Activated CD4-positive, alpha-beta memory T cell treated with anti-CD3 and anti-CD28 coated beads, Interleukin-2, amount 10 ng/mL, durations not matched to agents 7 days and 5 days (primary cell): ENCODE data around the gene MMD2. TPM values are rescaled to one million over a fixed set of nuclear protein-coding genes. Genes with fewer than 3 reads are reported as not detected.
"Not testable (repeated sequence)": the region's sequence is repeated elsewhere in the genome, so short reads cannot be mapped to it uniquely, and the experiment has no call there.

Experiments
- CTCF ChIA-PET: fragments of 350-600 bp; sonication (Branson Sonifier 250); formaldehyde crosslinking; loops from one replicate; lab custom pipeline; 2021; ENCODE audit warnings: antibody characterized with exemption, inconsistent platforms; lab: Charles Lee
- POLR2A ChIA-PET: fragments of 350-600 bp; sonication (Branson Sonifier 250); formaldehyde crosslinking; loops from one replicate; lab custom pipeline; 2021; ENCODE audit warnings: antibody characterized with exemption; lab: Charles Lee
- DNase-seq: peaks from one replicate; pipeline ENCODE4 v3.0.0-alpha.2; 2020
- H3K27ac Mint-ChIP-seq: one replicate; pipeline ENCODE4 v1.8.0; 2021; ENCODE audit warnings: mild to moderate bottlenecking, mixed read lengths
- H3K27me3 Mint-ChIP-seq: one replicate; pipeline ENCODE4 v1.8.0; 2021; ENCODE audit warnings: mixed read lengths
- H3K36me3 Mint-ChIP-seq: one replicate; pipeline ENCODE4 v1.8.0; 2021; ENCODE audit warnings: low read depth, mixed read lengths
- H3K4me1 Mint-ChIP-seq: one replicate; pipeline ENCODE4 v1.8.0; 2021; ENCODE audit warnings: mixed read lengths
- H3K4me3 Mint-ChIP-seq: one replicate; pipeline ENCODE4 v1.8.0; 2021; ENCODE audit warnings: mild to moderate bottlenecking, mixed read lengths
- H3K9me3 Mint-ChIP-seq: one replicate; pipeline ENCODE4 v1.8.0; 2021; ENCODE audit warnings: mixed read lengths
- total RNA-seq, 2 experiments: library from RNA; stranded (reverse); gene quantifications; one replicate each; pipeline ENCODE4 v1.2.3, GENCODE V29; 2021

The MMD2 gene
- total RNA-seq, 2 experiments from 2014 or later: not detected

GRCh38 chr7:4975626-4976025, 16.6 kb upstream of the MMD2 start:
- not testable (repeated sequence) for H3K27me3 Mint-ChIP-seq, DNase-seq, H3K9me3 Mint-ChIP-seq, H3K27ac Mint-ChIP-seq
- ChIA-PET POLR2A (interaction anchor here (1.1 kb wide), 1 partner anchor 70 kb away, joined by 4 read pairs; the partner anchor contains the start of gene RBAK), CTCF (interaction anchor here (3.5 kb wide), 1 partner anchor 110 kb away, joined by 60 read pairs; no protein-coding TSS in a partner anchor)
- H3K4me1 Mint-ChIP-seq: peaks cover 19% of the 10 kb centered on the region
- peak overlapping the region; percentile 48 for H3K4me3 Mint-ChIP-seq
- peaks cover 49% of the 10 kb centered on the region for H3K36me3 Mint-ChIP-seq

GRCh38 chr7:4973728-4974198, 14.8 kb upstream of the MMD2 start:
- POLR2A ChIA-PET: interaction anchor here (0.6 to 1.3 kb wide), 7 partner anchors 72 to 216 kb away, joined by 3 to 9 read pairs (median 4); partner anchors contain the start of genes AP5Z1, RBAK and WIPI2
- Mint-ChIP-seq H3K27me3 (no peaks in the 10 kb centered on the region), H3K4me3 (peak overlapping the region; percentile 97), H3K36me3 (peaks cover 31% of the 10 kb centered on the region), H3K4me1 (peaks cover 19% of the 10 kb centered on the region), H3K9me3 (no peaks in the 10 kb centered on the region), H3K27ac (peak overlapping the region; percentile 91)
- DNase-seq: peak; percentile 94
- CTCF ChIA-PET: interaction anchor here (0.5 to 3.5 kb wide), 53 partner anchors 8 to 849 kb away, joined by 3 to 60 read pairs (median 4); partner anchors contain the start of genes AP5Z1, RADIL and RBAK

GRCh38 chr7:4972446-4972845, 13.5 kb upstream of the MMD2 start:
- H3K9me3 Mint-ChIP-seq, DNase-seq, H3K27me3 Mint-ChIP-seq, H3K27ac Mint-ChIP-seq, H3K4me3 Mint-ChIP-seq: not testable (repeated sequence)
- POLR2A ChIA-PET: interaction anchor here (1.2 kb wide), 1 partner anchor 197 kb away, joined by 5 read pairs; the partner anchor contains the start of gene AP5Z1
- Mint-ChIP-seq H3K36me3 (peaks cover 19% of the 10 kb centered on the region), H3K4me1 (peaks cover 18% of the 10 kb centered on the region)
- CTCF ChIA-PET: interaction anchor here (0.7 to 3.5 kb wide), 2 partner anchors 113 to 281 kb away, joined by 4 to 60 read pairs; no protein-coding TSS in a partner anchor

- Mint-ChIP-seq H3K4me3 (no peak overlapping the region), H3K27me3 (peaks cover 2% of the 10 kb centered on the region), H3K27ac (no peak overlapping the region), H3K4me1 (no peaks in the 10 kb centered on the region), H3K9me3 (no peaks in the 10 kb centered on the region), H3K36me3 (no peaks in the 10 kb centered on the region)
- CTCF ChIA-PET: interaction anchor here (1.2 kb wide), 1 partner anchor 9 kb away, joined by 4 read pairs; no protein-coding TSS in a partner anchor
- no peak for DNase-seq
- POLR2A ChIA-PET: no interaction called here
Observed at GRCh38 chr7:4965295-4966022, 6.5 kb upstream of the MMD2 start.

- no peaks in the 10 kb centered on the region for H3K4me1 Mint-ChIP-seq
- no peak for DNase-seq
- no peak overlapping the region for H3K4me3 Mint-ChIP-seq
- no peaks in the 10 kb centered on the region for H3K36me3 Mint-ChIP-seq
- H3K27ac Mint-ChIP-seq: no peak overlapping the region
- POLR2A ChIA-PET: no interaction called here
- H3K9me3 Mint-ChIP-seq: no peaks in the 10 kb centered on the region
- CTCF ChIA-PET: no interaction called here
- peaks cover 3% of the 10 kb centered on the region for H3K27me3 Mint-ChIP-seq
Observed at GRCh38 chr7:4964506-4964905, 5.5 kb upstream of the MMD2 start.

- ChIA-PET POLR2A (no interaction called here), CTCF (interaction anchor here (1.1 kb wide), 1 partner anchor 11 kb away, joined by 3 read pairs; no protein-coding TSS in a partner anchor)
- Mint-ChIP-seq H3K27ac (no peak overlapping the region), H3K4me1 (peaks cover 3% of the 10 kb centered on the region), H3K27me3 (peaks cover 8% of the 10 kb centered on the region), H3K36me3 (no peaks in the 10 kb centered on the region), H3K9me3 (no peaks in the 10 kb centered on the region), H3K4me3 (no peak overlapping the region)
- DNase-seq: no peak
Observed at GRCh38 chr7:4962872-4963775, 4.1 kb upstream of the MMD2 start.

- CTCF ChIA-PET: no interaction called here
- POLR2A ChIA-PET: no interaction called here
- Mint-ChIP-seq H3K4me1 (peaks cover 3% of the 10 kb centered on the region), H3K9me3 (no peaks in the 10 kb centered on the region), H3K36me3 (no peaks in the 10 kb centered on the region), H3K27ac (no peak overlapping the region), H3K4me3 (no peak overlapping the region), H3K27me3 (peaks cover 18% of the 10 kb centered on the region)
- DNase-seq: no peak
Observed at GRCh38 chr7:4960363-4960762, 1.4 kb upstream of the MMD2 start.

- H3K27ac Mint-ChIP-seq: no peak overlapping the region
- peaks cover 3% of the 10 kb centered on the region for H3K4me1 Mint-ChIP-seq
- ChIA-PET POLR2A (no interaction called here), CTCF (no interaction called here)
- H3K27me3 Mint-ChIP-seq: peaks cover 18% of the 10 kb centered on the region
- no peaks in the 10 kb centered on the region for H3K9me3 Mint-ChIP-seq
- H3K4me3 Mint-ChIP-seq: no peak overlapping the region
- no peak for DNase-seq
- no peaks in the 10 kb centered on the region for H3K36me3 Mint-ChIP-seq
Observed at GRCh38 chr7:4959893-4960292, 906 bp upstream of the MMD2 start.

- H3K4me3 Mint-ChIP-seq: no peak overlapping the region
- CTCF ChIA-PET: no interaction called here
- DNase-seq: no peak
- no peak overlapping the region for H3K27ac Mint-ChIP-seq
- no peaks in the 10 kb centered on the region for H3K36me3 Mint-ChIP-seq
- POLR2A ChIA-PET: no interaction called here
- peaks cover 3% of the 10 kb centered on the region for H3K4me1 Mint-ChIP-seq
- peaks cover 16% of the 10 kb centered on the region for H3K27me3 Mint-ChIP-seq
- no peaks in the 10 kb centered on the region for H3K9me3 Mint-ChIP-seq
Observed at GRCh38 chr7:4959306-4959705, 319 bp upstream of the MMD2 start.

- ChIA-PET POLR2A (no interaction called here), CTCF (no interaction called here)
- DNase-seq: no peak
- H3K27ac Mint-ChIP-seq: no peak overlapping the region
- H3K4me1 Mint-ChIP-seq: peaks cover 3% of the 10 kb centered on the region
- no peaks in the 10 kb centered on the region for H3K36me3 Mint-ChIP-seq
- H3K4me3 Mint-ChIP-seq: no peak overlapping the region
- no peaks in the 10 kb centered on the region for H3K9me3 Mint-ChIP-seq
- peaks cover 18% of the 10 kb centered on the region for H3K27me3 Mint-ChIP-seq
Observed at GRCh38 chr7:4957847-4958476, 1.0 kb downstream of the MMD2 start.

- H3K4me1 Mint-ChIP-seq: no peaks in the 10 kb centered on the region
Observed at GRCh38 chr7:4951903-4952636, 6.9 kb downstream of the MMD2 start.

GRCh38 chr7:4951304-4951703, 7.7 kb downstream of the MMD2 start:
- no peaks in the 10 kb centered on the region for H3K9me3 Mint-ChIP-seq
- no peak for DNase-seq
- H3K27ac Mint-ChIP-seq: no peak overlapping the region
- H3K4me3 Mint-ChIP-seq: no peak overlapping the region
- H3K4me1 Mint-ChIP-seq: no peaks in the 10 kb centered on the region
- no peaks in the 10 kb centered on the region for H3K36me3 Mint-ChIP-seq
- ChIA-PET CTCF (no interaction called here), POLR2A (no interaction called here)
- peaks cover 6% of the 10 kb centered on the region for H3K27me3 Mint-ChIP-seq

More at GRCh38 chr7:4951903-4952636, 6.9 kb downstream of the MMD2 start:
- no peaks in the 10 kb centered on the region for H3K36me3 Mint-ChIP-seq
- CTCF ChIA-PET: no interaction called here
- no peak overlapping the region for H3K4me3 Mint-ChIP-seq
- no peak for DNase-seq
- H3K27me3 Mint-ChIP-seq: peaks cover 9% of the 10 kb centered on the region
- POLR2A ChIA-PET: no interaction called here
- H3K27ac Mint-ChIP-seq: no peak overlapping the region
- H3K9me3 Mint-ChIP-seq: no peaks in the 10 kb centered on the region
